ENCODE measurements around the gene NODAL. TPM values are rescaled to one million over a fixed set of nuclear protein-coding genes. Genes with fewer than 3 reads are reported as not detected.

The NODAL gene
- total RNA-seq, 2 donors from 2014 or later, result not detected

DNA sequence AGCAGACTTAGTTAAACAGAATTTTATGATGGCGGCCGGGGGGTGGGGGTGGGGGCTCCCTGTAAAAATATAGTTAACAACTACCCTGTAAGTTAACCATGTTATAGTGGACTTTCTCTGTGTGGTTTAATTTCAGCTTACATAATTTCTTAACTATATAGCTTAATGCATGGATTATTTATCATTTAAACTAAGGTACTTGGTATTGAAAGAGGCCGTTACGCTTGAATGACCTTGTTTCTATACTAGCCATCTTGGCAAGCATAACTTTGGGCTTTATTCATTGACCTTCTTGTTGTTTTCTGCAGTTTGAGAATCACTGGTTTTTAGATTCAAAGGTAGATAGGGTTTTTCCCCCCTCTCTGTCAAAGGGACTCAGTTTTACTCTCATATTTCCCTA is 29.1 kb downstream of the NODAL start:
- H3K27me3 Mint-ChIP-seq (ENCODE audit: low read depth), result no peaks in the 10 kb centered on the region
- no peak overlapping the region for H3K27ac Mint-ChIP-seq
- DNase-seq (no peak), ATAC-seq (replicated peaks in 1 of 2) (no peak)
- H3K36me3 Mint-ChIP-seq (ENCODE audit: insufficient read depth in 2 of 2), result peaks cover 0 to 18% of the 10 kb centered on the region in 2 donors
- H3K4me1 Mint-ChIP-seq (ENCODE audit: low read depth), result peaks cover 49% of the 10 kb centered on the region
- H3K9me3 Mint-ChIP-seq, result no peaks in the 10 kb centered on the region
- no peak overlapping the region for H3K4me3 Mint-ChIP-seq

DNA sequence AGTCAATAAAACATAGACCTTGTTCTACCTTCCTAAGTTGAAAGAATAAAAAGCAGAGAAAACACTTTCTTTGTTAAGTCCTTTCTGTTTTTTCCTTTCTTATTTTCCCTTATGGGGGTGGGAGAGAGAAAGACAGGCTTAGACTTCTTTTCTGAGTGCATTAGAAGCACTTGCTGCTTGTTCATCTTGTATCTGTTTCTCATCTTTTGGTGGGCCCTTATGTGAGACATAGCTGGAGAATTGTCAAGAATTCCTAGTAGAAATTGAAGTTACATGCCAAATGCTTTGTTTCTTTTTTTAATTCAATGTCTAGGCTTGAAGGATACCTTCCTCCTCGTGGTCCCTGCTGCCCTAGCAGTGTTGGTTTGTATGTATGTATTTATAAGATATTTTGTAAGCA is 30.9 kb downstream of the NODAL start:
- no peak overlapping the region for H3K4me3 Mint-ChIP-seq
- no peaks in the 10 kb centered on the region for H3K9me3 Mint-ChIP-seq
- ATAC-seq (replicated peaks in 1 of 2) (no peak), DNase-seq (no peak)
- peaks cover 0 to 18% of the 10 kb centered on the region in 2 donors for H3K36me3 Mint-ChIP-seq (ENCODE audit: insufficient read depth in 2 of 2)
- peak overlapping the region; percentile 29 for H3K27ac Mint-ChIP-seq
- peaks cover 56% of the 10 kb centered on the region for H3K4me1 Mint-ChIP-seq (ENCODE audit: low read depth)
- no peaks in the 10 kb centered on the region for H3K27me3 Mint-ChIP-seq (ENCODE audit: low read depth)

DNA sequence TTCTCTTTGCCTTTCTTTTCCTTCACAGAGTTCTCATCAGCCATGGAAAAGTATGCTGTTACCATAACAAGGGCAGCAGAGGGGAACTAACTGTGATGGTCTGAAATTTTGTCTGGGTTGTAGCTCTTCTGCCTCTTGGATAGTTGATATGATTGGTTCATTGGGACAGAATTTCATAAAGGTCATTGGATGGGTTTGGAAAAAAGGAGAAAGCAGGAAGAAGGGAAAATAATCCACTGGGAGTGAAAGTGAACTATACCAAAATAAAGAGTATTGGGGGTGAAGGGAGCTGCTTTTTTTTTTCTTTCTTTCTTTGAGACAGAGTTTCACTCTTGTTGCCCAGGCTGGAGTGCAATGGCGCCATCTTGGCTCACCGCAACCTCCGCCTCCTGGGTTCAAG is 31.7 kb downstream of the NODAL start:
- DNase-seq (no peak), ATAC-seq (replicated peaks in 1 of 2) (no peak)
- H3K36me3 Mint-ChIP-seq (ENCODE audit: insufficient read depth in 2 of 2), result peaks cover 2 to 17% of the 10 kb centered on the region in 2 donors
- H3K27me3 Mint-ChIP-seq (ENCODE audit: low read depth), result no peaks in the 10 kb centered on the region
- H3K9me3 Mint-ChIP-seq, result no peaks in the 10 kb centered on the region
- peak overlapping the region; percentile 5 for H3K27ac Mint-ChIP-seq
- no peak overlapping the region for H3K4me3 Mint-ChIP-seq
- peaks cover 61% of the 10 kb centered on the region for H3K4me1 Mint-ChIP-seq (ENCODE audit: low read depth)

DNA sequence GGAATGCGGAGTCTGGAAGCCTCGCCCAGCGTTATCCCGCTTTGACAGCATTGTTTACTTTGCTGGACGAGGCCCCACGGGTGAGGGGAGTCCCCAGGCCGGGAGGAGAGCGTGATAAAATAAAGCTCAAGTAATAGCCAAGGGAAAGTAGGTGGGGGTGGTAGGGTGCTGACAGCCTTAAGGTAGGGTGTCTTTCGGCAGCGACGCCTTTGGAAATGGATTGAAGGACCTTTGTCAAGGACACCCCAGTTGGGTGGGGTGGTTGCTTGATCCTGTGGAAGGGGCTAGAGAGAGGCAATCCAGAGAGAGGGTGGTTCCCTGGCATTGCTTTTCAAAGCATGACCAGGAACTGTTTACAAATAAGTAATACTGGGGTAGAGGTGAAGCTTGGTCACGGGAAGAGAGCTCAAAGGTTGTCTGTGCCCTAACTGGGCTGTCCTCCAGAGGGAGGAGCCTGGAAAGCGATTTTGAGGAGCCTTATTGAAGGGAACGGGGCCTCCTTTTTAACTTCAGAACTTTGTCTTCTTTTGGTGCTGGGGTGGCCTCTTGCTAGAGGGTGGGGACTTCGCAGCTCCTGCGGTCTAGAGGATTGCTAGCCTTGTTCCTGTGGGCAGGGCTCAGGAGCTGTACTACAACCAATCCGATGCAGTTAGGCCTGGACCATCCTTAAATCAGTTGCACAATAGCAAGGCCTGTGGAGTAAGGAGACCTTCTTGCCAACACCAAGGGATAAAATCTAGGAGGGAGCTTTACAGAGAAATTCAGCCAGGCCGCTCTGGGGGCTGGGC is 36.2 kb downstream of the NODAL start:
- ATAC-seq (replicated peaks in 1 of 2) (peak in 1 of 2 donors; percentile 34), DNase-seq (peak; percentile 23 to 34)
- Mint-ChIP-seq H3K4me3 (peak overlapping the region; percentile 94 to 95), H3K4me1 (ENCODE audit: low read depth) (peaks cover 55% of the 10 kb centered on the region), H3K9me3 (no peaks in the 10 kb centered on the region), H3K27me3 (ENCODE audit: low read depth) (no peaks in the 10 kb centered on the region), H3K27ac (peak overlapping the region; percentile 73), H3K36me3 (ENCODE audit: insufficient read depth in 2 of 2) (peaks cover 4 to 10% of the 10 kb centered on the region in 2 donors)

DNA sequence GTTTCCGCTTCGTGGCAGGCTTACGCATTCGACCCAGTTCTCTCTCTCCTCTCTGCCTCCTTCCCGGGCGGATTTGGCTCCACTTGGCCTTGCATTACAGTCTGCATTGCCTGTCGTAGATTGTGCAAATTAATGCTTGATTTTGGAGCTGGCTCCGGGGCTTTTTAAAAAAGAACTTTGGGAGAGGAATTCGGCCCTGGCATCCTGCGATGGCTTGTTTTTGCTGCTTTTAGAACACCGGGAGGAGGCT is 36.8 kb downstream of the NODAL start:
- no peaks in the 10 kb centered on the region for H3K9me3 Mint-ChIP-seq
- no peak for DNase-seq
- peaks cover 52% of the 10 kb centered on the region for H3K4me1 Mint-ChIP-seq (ENCODE audit: low read depth)
- ATAC-seq (replicated peaks in 1 of 2), result no peak
- H3K36me3 Mint-ChIP-seq (ENCODE audit: insufficient read depth in 2 of 2), result peaks cover 4 to 8% of the 10 kb centered on the region in 2 donors
- H3K27ac Mint-ChIP-seq, result peak overlapping the region; percentile 73
- no peaks in the 10 kb centered on the region for H3K27me3 Mint-ChIP-seq (ENCODE audit: low read depth)
- peak overlapping the region; percentile 94 to 95 for H3K4me3 Mint-ChIP-seq

DNA sequence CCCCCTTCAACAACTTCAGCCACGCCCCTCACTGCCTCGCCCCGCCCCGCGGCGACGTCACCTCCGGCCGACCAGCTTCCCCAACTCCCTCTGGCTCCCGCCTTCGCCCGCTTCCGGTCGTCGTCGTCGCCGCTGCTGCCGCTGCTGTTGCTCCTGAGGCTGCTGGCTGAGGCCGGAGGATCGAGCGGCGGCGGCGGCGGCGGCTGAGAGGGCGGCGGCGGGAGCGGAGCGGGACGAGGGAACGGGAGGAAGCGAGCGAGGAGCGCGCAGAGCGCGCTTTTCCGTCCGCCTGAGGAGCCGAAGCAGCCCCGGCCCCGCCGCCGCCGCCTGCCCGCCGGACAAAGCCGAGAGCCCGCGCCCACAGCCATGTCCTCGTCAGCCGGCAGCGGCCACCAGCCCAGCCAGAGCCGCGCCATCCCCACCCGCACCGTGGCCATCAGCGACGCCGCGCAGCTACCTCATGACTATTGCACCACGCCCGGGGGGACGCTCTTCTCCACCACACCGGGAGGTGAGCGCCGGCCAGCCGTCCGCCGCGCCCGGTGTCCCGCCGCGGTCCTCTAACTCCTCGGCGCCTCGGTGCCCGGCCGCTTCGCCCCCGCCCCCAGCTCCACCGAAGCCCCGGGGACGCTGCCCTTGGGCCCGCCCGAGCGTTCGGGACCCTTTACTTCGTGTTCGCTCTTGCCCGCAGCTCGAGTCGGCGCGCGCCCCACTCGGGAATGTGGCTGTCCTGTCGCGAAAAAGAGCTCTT is 37.3 kb downstream of the NODAL start, which contains the start of gene EIF4EBP2:
EIF4EBP2 (plus strand) TSS at position 110 of the 751 bp plus-strand sequence; CDS start at position 367, 257 bp downstream.
- DNase-seq, result peak; percentile 99 to 100
- peak within 1 kb of the TSS; percentile 94 to 95 for H3K4me3 Mint-ChIP-seq
- no peaks in the 10 kb centered on the region for H3K9me3 Mint-ChIP-seq
- H3K36me3 Mint-ChIP-seq (ENCODE audit: insufficient read depth in 2 of 2), result peaks cover 4 to 6% of the 10 kb centered on the region in 2 donors
- ATAC-seq (replicated peaks in 1 of 2), result peak; percentile 97 to 99
- no peaks in the 10 kb centered on the region for H3K27me3 Mint-ChIP-seq (ENCODE audit: low read depth)
- H3K4me1 Mint-ChIP-seq (ENCODE audit: low read depth), result peaks cover 49% of the 10 kb centered on the region
- peak within 1 kb of the TSS; percentile 73 for H3K27ac Mint-ChIP-seq

DNA sequence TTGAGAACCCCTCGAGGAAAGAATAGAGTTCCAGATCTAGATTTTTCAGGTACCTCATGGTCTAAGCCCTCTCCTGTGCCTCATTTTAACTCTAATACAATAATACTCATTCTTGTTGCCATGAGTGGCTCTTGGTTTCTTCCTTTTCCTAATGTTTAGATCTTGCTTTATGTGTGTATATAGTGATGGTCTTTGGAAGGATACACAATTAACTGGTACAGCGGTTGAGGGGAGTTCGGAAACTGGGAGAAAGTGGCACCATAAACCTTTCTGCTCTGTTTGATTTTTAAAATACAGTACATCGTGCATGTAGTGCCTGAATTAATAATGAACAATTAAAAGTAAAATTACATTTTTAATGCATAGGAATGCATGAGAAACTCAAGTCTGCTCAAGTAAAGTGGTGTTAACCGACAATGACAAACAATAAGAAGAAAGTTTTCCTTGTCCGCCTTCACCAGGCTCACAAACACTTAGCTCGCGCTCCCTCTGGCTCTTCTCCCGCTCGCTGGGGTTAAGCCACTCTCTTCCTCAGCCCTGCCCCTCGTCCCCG is 37.9 kb downstream of the NODAL start:
- H3K36me3 Mint-ChIP-seq (ENCODE audit: insufficient read depth in 2 of 2), result peaks cover 4% of the 10 kb centered on the region in 2 donors
- no peaks in the 10 kb centered on the region for H3K27me3 Mint-ChIP-seq (ENCODE audit: low read depth)
- ATAC-seq (replicated peaks in 1 of 2) (no peak), DNase-seq (no peak)
- H3K27ac Mint-ChIP-seq, result peak overlapping the region; percentile 58
- no peaks in the 10 kb centered on the region for H3K9me3 Mint-ChIP-seq
- H3K4me3 Mint-ChIP-seq, result peak overlapping the region; percentile 94 to 95
- H3K4me1 Mint-ChIP-seq (ENCODE audit: low read depth), result peaks cover 43% of the 10 kb centered on the region

DNA sequence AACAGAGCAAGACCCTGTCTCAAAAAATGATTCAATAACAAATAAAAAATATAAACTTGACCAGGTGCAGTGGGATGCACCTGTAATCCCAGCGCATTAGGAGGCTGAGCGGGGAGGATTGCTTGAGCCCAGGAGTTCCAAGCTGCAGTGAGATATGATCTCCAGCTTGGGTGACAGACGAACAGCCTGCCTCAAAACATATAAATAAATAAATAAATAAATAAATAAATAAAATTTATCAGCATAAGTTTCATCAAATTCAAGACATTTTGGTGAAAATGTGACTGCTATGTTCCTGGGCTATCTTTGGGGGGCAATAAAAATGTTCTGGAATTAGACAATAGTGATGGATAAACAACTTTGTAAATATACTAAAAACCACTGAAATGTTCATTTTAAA is 42.3 kb downstream of the NODAL start:
- ATAC-seq (replicated peaks in 1 of 2) (no peak), DNase-seq (no peak)
- peaks cover 13% of the 10 kb centered on the region for H3K4me1 Mint-ChIP-seq (ENCODE audit: low read depth)
- H3K4me3 Mint-ChIP-seq, result no peak overlapping the region
- no peak overlapping the region for H3K27ac Mint-ChIP-seq
- H3K36me3 Mint-ChIP-seq (ENCODE audit: insufficient read depth in 2 of 2), result no peaks in the 10 kb centered on the region
- H3K9me3 Mint-ChIP-seq, result no peaks in the 10 kb centered on the region
- peaks cover 7% of the 10 kb centered on the region for H3K27me3 Mint-ChIP-seq (ENCODE audit: low read depth)

DNA sequence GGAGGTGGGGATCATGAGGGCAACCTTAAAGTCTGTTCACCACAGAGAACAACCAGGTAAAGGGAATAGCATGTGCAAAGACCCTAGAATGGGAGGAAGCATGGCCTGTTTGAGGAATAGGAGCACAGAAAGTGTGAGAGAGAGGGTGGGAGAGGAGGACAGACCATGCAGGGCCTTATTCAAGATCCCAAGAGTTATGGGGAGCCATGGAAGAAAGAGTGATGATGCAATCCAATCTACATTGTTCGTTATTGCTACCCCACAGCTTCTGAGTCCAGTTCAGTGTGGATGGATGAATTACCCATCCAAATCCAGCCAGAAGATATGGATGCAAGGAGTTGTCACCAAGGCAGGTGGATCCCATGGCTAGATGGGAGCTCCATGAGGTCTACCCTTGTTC is 45.3 kb downstream of the NODAL start:
- Mint-ChIP-seq H3K9me3 (no peaks in the 10 kb centered on the region), H3K27me3 (ENCODE audit: low read depth) (peaks cover 16% of the 10 kb centered on the region), H3K4me3 (no peak overlapping the region), H3K4me1 (ENCODE audit: low read depth) (no peaks in the 10 kb centered on the region), H3K27ac (no peak overlapping the region), H3K36me3 (ENCODE audit: insufficient read depth in 2 of 2) (no peaks in the 10 kb centered on the region)
- DNase-seq (no peak), ATAC-seq (replicated peaks in 1 of 2) (no peak)

DNA sequence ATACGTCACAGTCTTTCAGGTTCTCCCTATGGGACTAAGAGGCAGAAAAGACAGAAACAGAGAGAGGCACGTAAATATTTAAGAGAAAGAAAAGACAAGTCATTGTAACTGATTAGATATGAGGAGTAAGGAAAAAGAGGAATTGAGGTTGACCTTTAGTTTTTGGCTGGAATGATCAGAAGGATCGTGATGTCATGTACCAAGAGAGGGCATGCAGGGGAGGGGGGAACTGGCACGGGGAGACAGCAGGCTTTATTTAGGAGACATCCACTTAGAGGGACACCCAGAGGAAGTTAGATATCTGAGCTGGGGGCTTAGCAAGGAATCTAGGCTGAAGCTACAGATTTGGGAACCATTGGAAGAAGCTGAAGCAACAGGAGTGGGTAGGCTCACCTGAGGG is 49.8 kb downstream of the NODAL start:
- Mint-ChIP-seq H3K4me1 (ENCODE audit: low read depth) (peaks cover 11% of the 10 kb centered on the region), H3K4me3 (no peak overlapping the region), H3K36me3 (ENCODE audit: insufficient read depth in 2 of 2) (no peaks in the 10 kb centered on the region), H3K27ac (no peak overlapping the region), H3K27me3 (ENCODE audit: low read depth) (peaks cover 30% of the 10 kb centered on the region), H3K9me3 (no peaks in the 10 kb centered on the region)
- no peak for ATAC-seq (replicated peaks in 1 of 2)
- DNase-seq, result no peak

Other genes starting within 250 kb of the NODAL start
- 100 to 1,000 TPM; 274 to 290 TPM for gene PPA1, start 208.3 kb downstream of the NODAL start, total RNA-seq
- under 1 TPM in 1 of 2 donors, not detected in 1; 0.02 TPM for gene NPFFR1, start 157.7 kb downstream of the NODAL start, total RNA-seq
- 1 to 10 TPM; 3.6 to 5.8 TPM for gene LRRC20, start 59.1 kb downstream of the NODAL start, total RNA-seq
- gene EIF4EBP2, start 37.5 kb downstream of the NODAL start, total RNA-seq, result 10 to 100 TPM; 23.6 to 24.3 TPM
- 1 to 10 TPM; 1.1 to 1.3 TPM for gene PALD1, start 37.1 kb upstream of the NODAL start, total RNA-seq
- gene PRF1, start 161.1 kb upstream of the NODAL start, total RNA-seq, result 100 to 1,000 TPM in 1 of 2 donors, 10 to 100 TPM in 1; 44.5 to 102 TPM
- under 1 TPM; 0.24 to 0.37 TPM for gene ADAMTS14, start 230.8 kb upstream of the NODAL start, total RNA-seq

All from activated T-cell treated with anti-CD3 and anti-CD28 coated beads, Interleukin-2, amount 50 U/mL, for 72 hours (primary cell).